AG09309 (cell line): ENCODE results near the gene ATP11A.

ENCODE experiments used
- DNase-seq: peaks from one replicate; pipeline ENCODE4 v3.0.0-alpha.2; 2010; ENCODE audit warnings: low read depth
- H3K4me3 ChIP-seq: 2 replicates; pipeline ENCODE4 v1.5.1; 2011; ENCODE audit warnings: mild to moderate bottlenecking, low read depth, low read length, moderate library complexity; ENCODE audit not compliant: control insufficient read depth
- CTCF ChIP-seq: IDR thresholded peaks from 2 replicates; pipeline ENCODE4 v1.5.1; 2011; ENCODE audit warnings: mild to moderate bottlenecking, low read depth, low read length, inconsistent platforms; ENCODE audit not compliant: insufficient read depth, control insufficient read depth; ENCODE audit errors: missing control alignments

The ATP11A gene

GRCh38 chr13:112697756-112698655, 8.2 kb downstream of the ATP11A start:
- no peak overlapping the region for H3K4me3 ChIP-seq
- DNase-seq, result peak; percentile 49
- TF ChIP-seq CTCF, result no peak

GRCh38 chr13:112699322-112699918, 9.6 kb downstream of the ATP11A start:
- no peak for TF ChIP-seq CTCF
- H3K4me3 ChIP-seq, result no peak overlapping the region
- no peak for DNase-seq

- DNase-seq, result no peak
- no peak overlapping the region for H3K4me3 ChIP-seq
- no peak for TF ChIP-seq CTCF
These were observed 10.6 kb downstream of the ATP11A start for GRCh38 chr13:112700291-112701060.

GRCh38 chr13:112702341-112702985, 12.6 kb downstream of the ATP11A start:
- DNase-seq, result no peak
- H3K4me3 ChIP-seq, result no peak overlapping the region
- TF ChIP-seq CTCF, result no peak

GRCh38 chr13:112702986-112703379, 13.1 kb downstream of the ATP11A start:
- H3K4me3 ChIP-seq, result no peak overlapping the region
- no peak for DNase-seq
- no peak for TF ChIP-seq CTCF

- no peak for DNase-seq
- no peak for TF ChIP-seq CTCF
These were observed 13.8 kb downstream of the ATP11A start for GRCh38 chr13:112703449-112704284.

More at GRCh38 chr13:112703449-112704284, 13.8 kb downstream of the ATP11A start:
- H3K4me3 ChIP-seq, result no peak overlapping the region
